Measurements from ENCODE around the gene TIMM23.

The TIMM23 gene

DNA sequence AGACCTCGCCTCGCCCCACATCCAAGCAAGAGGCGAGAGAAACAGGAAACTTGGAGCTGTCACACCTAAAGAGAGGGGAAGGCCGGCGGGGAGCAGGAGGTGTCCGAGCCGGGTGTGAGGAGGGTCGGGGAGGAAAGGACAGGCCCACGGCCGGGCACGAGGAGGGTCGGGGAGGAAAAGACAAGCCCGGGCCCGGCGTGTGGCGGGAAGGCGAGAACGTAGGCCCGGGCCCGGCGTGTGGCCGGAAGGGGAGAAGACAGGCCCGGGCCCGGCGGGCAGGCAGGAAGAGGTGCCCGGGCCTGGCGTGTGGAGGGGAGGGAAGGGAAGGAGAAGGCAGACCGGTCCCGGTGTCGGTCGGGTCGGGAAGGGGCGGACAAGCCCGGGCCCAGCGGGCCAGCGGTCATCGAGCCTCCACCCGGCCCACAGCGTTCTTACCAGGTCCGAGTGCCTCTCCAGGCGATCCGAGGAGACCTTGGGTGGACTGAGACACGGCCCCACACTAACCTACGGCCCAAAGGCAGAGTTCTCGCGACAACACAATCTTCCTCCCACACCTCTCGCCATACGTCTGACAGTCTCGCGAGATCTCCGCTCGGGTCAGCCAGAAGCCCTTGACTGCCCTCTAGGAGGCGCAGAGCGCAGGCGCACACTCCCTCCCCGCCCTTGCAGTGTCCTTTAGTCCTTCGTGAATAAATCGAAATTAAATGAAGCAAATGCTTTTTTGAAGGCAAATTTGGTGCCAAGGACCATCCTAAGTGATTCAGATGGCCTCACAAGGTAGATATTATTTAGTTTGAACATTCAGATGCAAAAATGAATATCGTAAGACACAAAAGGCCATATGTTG lies 58.0 kb downstream of the TIMM23 start, which contains the start of gene NCOA4 (continued):
- no peak for TF ChIP-seq ZNF274 (IDR thresholded peaks at IDR 0.05; ENCODE audit: low read length)
- TF ChIP-seq ZNF274 (tag by site-specific recombination; IDR thresholded peaks at IDR 0.05; ENCODE audit: borderline replicate concordance), result no peak
- peak; percentile 56; the same call in 1 of the 2 replicates for TF ChIP-seq ZNF76 (tag by site-specific recombination; IDR thresholded peaks at IDR 0.05; ENCODE audit: borderline replicate concordance, low read depth)
- TF ChIP-seq HOXD13 (CRISPR knock-in tag; IDR thresholded peaks at IDR 0.05; ENCODE audit: borderline replicate concordance), result no peak
- peak; percentile 75 for TF ChIP-seq EGR2 (tag by site-specific recombination; IDR thresholded peaks at IDR 0.05; ENCODE audit: low read depth)
- peak; percentile 67 for TF ChIP-seq ZNF843 (tag by site-specific recombination; IDR thresholded peaks at IDR 0.05)
- TF ChIP-seq ZBTB20 (tag by site-specific recombination; IDR thresholded peaks at IDR 0.05), result peak; percentile 98
- no peak for TF ChIP-seq ZNF350 (tag by site-specific recombination; IDR thresholded peaks at IDR 0.05)
- TF ChIP-seq, protein P1, sequence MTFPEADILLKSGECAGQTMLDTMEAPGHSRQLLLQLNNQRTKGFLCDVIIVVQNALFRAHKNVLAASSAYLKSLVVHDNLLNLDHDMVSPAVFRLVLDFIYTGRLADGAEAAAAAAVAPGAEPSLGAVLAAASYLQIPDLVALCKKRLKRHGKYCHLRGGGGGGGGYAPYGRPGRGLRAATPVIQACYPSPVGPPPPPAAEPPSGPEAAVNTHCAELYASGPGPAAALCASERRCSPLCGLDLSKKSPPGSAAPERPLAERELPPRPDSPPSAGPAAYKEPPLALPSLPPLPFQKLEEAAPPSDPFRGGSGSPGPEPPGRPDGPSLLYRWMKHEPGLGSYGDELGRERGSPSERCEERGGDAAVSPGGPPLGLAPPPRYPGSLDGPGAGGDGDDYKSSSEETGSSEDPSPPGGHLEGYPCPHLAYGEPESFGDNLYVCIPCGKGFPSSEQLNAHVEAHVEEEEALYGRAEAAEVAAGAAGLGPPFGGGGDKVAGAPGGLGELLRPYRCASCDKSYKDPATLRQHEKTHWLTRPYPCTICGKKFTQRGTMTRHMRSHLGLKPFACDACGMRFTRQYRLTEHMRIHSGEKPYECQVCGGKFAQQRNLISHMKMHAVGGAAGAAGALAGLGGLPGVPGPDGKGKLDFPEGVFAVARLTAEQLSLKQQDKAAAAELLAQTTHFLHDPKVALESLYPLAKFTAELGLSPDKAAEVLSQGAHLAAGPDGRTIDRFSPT (tag by site-specific recombination; IDR thresholded peaks at IDR 0.05), result peak; percentile 69; the same call in 1 of the 2 replicates
- TF ChIP-seq, protein P2, sequence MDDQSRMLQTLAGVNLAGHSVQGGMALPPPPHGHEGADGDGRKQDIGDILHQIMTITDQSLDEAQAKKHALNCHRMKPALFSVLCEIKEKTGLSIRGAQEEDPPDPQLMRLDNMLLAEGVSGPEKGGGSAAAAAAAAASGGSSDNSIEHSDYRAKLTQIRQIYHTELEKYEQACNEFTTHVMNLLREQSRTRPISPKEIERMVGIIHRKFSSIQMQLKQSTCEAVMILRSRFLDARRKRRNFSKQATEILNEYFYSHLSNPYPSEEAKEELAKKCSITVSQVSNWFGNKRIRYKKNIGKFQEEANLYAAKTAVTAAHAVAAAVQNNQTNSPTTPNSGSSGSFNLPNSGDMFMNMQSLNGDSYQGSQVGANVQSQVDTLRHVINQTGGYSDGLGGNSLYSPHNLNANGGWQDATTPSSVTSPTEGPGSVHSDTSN (CRISPR knock-in tag; IDR thresholded peaks at IDR 0.05), result no peak; the same call in 1 of the 2 replicates
- peak; percentile 94 for TF ChIP-seq ZNF2 (tag by site-specific recombination; IDR thresholded peaks at IDR 0.05)
- TF ChIP-seq, protein P3, sequence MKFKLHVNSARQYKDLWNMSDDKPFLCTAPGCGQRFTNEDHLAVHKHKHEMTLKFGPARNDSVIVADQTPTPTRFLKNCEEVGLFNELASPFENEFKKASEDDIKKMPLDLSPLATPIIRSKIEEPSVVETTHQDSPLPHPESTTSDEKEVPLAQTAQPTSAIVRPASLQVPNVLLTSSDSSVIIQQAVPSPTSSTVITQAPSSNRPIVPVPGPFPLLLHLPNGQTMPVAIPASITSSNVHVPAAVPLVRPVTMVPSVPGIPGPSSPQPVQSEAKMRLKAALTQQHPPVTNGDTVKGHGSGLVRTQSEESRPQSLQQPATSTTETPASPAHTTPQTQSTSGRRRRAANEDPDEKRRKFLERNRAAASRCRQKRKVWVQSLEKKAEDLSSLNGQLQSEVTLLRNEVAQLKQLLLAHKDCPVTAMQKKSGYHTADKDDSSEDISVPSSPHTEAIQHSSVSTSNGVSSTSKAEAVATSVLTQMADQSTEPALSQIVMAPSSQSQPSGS (tag by site-specific recombination; IDR thresholded peaks at IDR 0.05; ENCODE audit: low read depth), result no peak
- no peak for TF ChIP-seq ZNF664 (tag by site-specific recombination; IDR thresholded peaks at IDR 0.05)
- TF ChIP-seq, protein P4, sequence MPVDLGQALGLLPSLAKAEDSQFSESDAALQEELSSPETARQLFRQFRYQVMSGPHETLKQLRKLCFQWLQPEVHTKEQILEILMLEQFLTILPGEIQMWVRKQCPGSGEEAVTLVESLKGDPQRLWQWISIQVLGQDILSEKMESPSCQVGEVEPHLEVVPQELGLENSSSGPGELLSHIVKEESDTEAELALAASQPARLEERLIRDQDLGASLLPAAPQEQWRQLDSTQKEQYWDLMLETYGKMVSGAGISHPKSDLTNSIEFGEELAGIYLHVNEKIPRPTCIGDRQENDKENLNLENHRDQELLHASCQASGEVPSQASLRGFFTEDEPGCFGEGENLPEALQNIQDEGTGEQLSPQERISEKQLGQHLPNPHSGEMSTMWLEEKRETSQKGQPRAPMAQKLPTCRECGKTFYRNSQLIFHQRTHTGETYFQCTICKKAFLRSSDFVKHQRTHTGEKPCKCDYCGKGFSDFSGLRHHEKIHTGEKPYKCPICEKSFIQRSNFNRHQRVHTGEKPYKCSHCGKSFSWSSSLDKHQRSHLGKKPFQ (tag by site-specific recombination; IDR thresholded peaks at IDR 0.05), result no peak
- peak; percentile 89 for TF ChIP-seq ZXDB (tag by site-specific recombination; IDR thresholded peaks at IDR 0.05)
- no peak for TF ChIP-seq ZFP3 (tag by site-specific recombination; IDR thresholded peaks at IDR 0.05; ENCODE audit: low read depth)
- TF ChIP-seq ZNF132 (tag by site-specific recombination; IDR thresholded peaks at IDR 0.05; ENCODE audit: borderline replicate concordance), result no peak
- TF ChIP-seq KLF1 (tag by site-specific recombination; IDR thresholded peaks at IDR 0.05), result peak; percentile 18
- no peak for TF ChIP-seq ZNF23 (tag by site-specific recombination; IDR thresholded peaks at IDR 0.05; ENCODE audit: borderline replicate concordance)
- TF ChIP-seq ZNF549 (tag by site-specific recombination; IDR thresholded peaks at IDR 0.05), result no peak
- TF ChIP-seq ZSCAN23 (tag by site-specific recombination; IDR thresholded peaks at IDR 0.05), result peak; percentile 40; the same call in 1 of the 2 replicates
- TF ChIP-seq OSR2 (tag by site-specific recombination; IDR thresholded peaks at IDR 0.05), result no peak
- TF ChIP-seq ZSCAN30 (tag by site-specific recombination; IDR thresholded peaks at IDR 0.05), result peak; percentile 62
- TF ChIP-seq, protein P5, sequence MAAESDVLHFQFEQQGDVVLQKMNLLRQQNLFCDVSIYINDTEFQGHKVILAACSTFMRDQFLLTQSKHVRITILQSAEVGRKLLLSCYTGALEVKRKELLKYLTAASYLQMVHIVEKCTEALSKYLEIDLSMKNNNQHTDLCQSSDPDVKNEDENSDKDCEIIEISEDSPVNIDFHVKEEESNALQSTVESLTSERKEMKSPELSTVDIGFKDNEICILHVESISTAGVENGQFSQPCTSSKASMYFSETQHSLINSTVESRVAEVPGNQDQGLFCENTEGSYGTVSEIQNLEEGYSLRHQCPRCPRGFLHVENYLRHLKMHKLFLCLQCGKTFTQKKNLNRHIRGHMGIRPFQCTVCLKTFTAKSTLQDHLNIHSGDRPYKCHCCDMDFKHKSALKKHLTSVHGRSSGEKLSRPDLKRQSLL (tag by site-specific recombination; IDR thresholded peaks at IDR 0.05), result no peak
- TF ChIP-seq ZNF426 (tag by site-specific recombination; IDR thresholded peaks at IDR 0.05), result no peak
- peak; percentile 91 for TF ChIP-seq ZNF600 (tag by site-specific recombination; IDR thresholded peaks at IDR 0.05)
- TF ChIP-seq, protein P6, sequence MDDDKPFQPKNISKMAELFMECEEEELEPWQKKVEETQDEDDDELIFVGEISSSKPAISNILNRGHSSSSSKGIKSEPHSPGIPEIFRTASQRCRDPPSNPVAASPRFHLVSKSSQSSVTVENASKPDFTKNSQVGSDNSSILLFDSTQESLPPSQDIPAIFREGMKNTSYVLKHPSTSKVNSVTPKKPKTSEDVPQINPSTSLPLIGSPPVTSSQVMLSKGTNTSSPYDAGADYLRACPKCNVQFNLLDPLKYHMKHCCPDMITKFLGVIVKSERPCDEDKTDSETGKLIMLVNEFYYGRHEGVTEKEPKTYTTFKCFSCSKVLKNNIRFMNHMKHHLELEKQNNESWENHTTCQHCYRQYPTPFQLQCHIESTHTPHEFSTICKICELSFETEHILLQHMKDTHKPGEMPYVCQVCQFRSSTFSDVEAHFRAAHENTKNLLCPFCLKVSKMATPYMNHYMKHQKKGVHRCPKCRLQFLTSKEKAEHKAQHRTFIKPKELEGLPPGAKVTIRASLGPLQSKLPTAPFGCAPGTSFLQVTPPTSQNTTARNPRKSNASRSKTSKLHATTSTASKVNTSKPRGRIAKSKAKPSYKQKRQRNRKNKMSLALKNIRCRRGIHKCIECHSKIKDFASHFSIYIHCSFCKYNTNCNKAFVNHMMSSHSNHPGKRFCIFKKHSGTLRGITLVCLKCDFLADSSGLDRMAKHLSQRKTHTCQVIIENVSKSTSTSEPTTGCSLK (tag by site-specific recombination; IDR thresholded peaks at IDR 0.05), result no peak
- TF ChIP-seq ZNF24 (tag by site-specific recombination; IDR thresholded peaks at IDR 0.05), result 0 out of 2 replicates have a peak, but pooled peaks have one; percentile 68
- TF ChIP-seq ZBTB17 (tag by site-specific recombination; IDR thresholded peaks at IDR 0.05), result no peak; the same call in 1 of the 2 replicates
- TF ChIP-seq RBAK (tag by site-specific recombination; IDR thresholded peaks at IDR 0.05), result no peak
